GM19395 (cell line): ENCODE data around the gene RUFY3.
"Not testable (repeated sequence)": the region's sequence is repeated elsewhere in the genome, so short reads cannot be mapped to it uniquely, and the experiment has no call there.

Source experiments
- ATAC-seq: cut with Tn5 transposase; IDR thresholded peaks from one replicate; pipeline ENCODE4 v1.9.1; 2021; ENCODE audit warnings: mild to moderate bottlenecking, moderate library complexity; ENCODE audit not compliant: unreplicated experiment

Gene RUFY3

GRCh38 chr4:70769396-70769795 is 47.6 kb downstream of the RUFY3 start:
- ATAC-seq: not testable (repeated sequence)

- peak; percentile 85 for ATAC-seq
Observed at GRCh38 chr4:70772929-70773555, 51.3 kb downstream of the RUFY3 start.

GRCh38 chr4:70778888-70779422 is 57.2 kb downstream of the RUFY3 start:
- ATAC-seq: no peak

- ATAC-seq: no peak
Observed at GRCh38 chr4:70783096-70783495, 61.3 kb downstream of the RUFY3 start.

GRCh38 chr4:70787496-70787895 is 65.7 kb downstream of the RUFY3 start:
- no peak for ATAC-seq

GRCh38 chr4:70788733-70789132 is 67.0 kb downstream of the RUFY3 start:
- ATAC-seq: no peak

GRCh38 chr4:70793626-70794025 is 71.9 kb downstream of the RUFY3 start:
- no peak for ATAC-seq

GRCh38 chr4:70801265-70801809 is 79.6 kb downstream of the RUFY3 start:
- peak; percentile 93 for ATAC-seq

- ATAC-seq: no peak
Observed at GRCh38 chr4:70802928-70803580, 81.3 kb downstream of the RUFY3 start.

- ATAC-seq: no peak
Observed at GRCh38 chr4:70808151-70808550, 86.4 kb downstream of the RUFY3 start.

GRCh38 chr4:70815370-70815769 is 93.6 kb downstream of the RUFY3 start:
- no peak for ATAC-seq

GRCh38 chr4:70816894-70817293 is 95.1 kb downstream of the RUFY3 start:
- peak; percentile 54 for ATAC-seq

- ATAC-seq: peak; percentile 65
Observed at GRCh38 chr4:70818173-70818855, 96.5 kb downstream of the RUFY3 start.

GRCh38 chr4:70818921-70819320 is 97.2 kb downstream of the RUFY3 start:
- no peak for ATAC-seq

GRCh38 chr4:70829015-70829414 is 107.3 kb downstream of the RUFY3 start:
- no peak for ATAC-seq

- ATAC-seq: no peak
Observed at GRCh38 chr4:70829492-70829891, 107.7 kb downstream of the RUFY3 start.

GRCh38 chr4:70830054-70830453 is 108.3 kb downstream of the RUFY3 start:
- ATAC-seq: no peak

GRCh38 chr4:70831293-70831692 is 109.5 kb downstream of the RUFY3 start:
- ATAC-seq: no peak

- no peak for ATAC-seq
Observed at GRCh38 chr4:70833675-70834074, 111.9 kb downstream of the RUFY3 start.

- no peak for ATAC-seq
Observed at GRCh38 chr4:70836081-70836480, 114.3 kb downstream of the RUFY3 start.

GRCh38 chr4:70838204-70838603 is 116.4 kb downstream of the RUFY3 start:
- ATAC-seq: no peak
